HG02981 (cell line): ENCODE data around the gene SART1.

Experiments used
- ATAC-seq: cut with Tn5 transposase; IDR thresholded peaks from one replicate; pipeline ENCODE4 v1.9.1; 2021; ENCODE audit warnings: mild to moderate bottlenecking, moderate library complexity; ENCODE audit not compliant: unreplicated experiment

Gene SART1, protein sequence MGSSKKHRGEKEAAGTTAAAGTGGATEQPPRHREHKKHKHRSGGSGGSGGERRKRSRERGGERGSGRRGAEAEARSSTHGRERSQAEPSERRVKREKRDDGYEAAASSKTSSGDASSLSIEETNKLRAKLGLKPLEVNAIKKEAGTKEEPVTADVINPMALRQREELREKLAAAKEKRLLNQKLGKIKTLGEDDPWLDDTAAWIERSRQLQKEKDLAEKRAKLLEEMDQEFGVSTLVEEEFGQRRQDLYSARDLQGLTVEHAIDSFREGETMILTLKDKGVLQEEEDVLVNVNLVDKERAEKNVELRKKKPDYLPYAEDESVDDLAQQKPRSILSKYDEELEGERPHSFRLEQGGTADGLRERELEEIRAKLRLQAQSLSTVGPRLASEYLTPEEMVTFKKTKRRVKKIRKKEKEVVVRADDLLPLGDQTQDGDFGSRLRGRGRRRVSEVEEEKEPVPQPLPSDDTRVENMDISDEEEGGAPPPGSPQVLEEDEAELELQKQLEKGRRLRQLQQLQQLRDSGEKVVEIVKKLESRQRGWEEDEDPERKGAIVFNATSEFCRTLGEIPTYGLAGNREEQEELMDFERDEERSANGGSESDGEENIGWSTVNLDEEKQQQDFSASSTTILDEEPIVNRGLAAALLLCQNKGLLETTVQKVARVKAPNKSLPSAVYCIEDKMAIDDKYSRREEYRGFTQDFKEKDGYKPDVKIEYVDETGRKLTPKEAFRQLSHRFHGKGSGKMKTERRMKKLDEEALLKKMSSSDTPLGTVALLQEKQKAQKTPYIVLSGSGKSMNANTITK

DNA sequence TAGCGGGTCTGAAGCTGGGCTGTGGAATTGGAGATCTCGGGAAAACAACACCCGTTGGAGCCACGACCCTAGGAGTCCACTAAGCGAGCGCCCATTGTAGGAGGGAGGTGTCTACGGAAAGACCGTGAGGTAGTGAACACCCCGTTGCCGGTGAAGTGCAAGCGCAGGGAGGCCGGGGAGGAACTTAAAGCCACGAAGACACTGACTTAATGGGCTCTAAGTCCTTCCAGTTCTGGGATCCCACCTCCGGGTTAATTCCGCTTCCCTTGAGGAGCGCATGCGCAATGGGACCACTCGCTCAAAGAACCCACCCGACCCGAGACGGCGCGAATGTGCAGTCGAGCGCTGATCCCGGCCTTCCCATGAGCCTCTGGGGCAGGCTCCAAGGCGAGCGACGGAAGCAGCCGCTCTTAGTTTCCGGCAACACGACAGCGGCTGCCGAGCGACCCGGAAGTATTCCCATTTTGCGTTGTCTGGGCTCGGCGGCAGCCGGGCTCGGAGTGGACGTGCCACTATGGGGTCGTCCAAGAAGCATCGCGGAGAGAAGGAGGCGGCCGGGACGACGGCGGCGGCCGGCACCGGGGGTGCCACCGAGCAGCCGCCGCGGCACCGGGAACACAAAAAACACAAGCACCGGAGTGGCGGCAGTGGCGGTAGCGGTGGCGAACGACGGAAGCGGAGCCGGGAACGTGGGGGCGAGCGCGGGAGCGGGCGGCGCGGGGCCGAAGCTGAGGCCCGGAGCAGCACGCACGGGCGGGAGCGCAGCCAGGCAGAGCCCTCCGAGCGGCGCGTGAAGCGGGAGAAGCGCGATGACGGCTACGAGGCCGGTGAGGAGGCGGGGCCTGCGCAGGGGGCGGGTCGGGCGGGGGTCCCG is at the start of gene SART1:
TSS of gene SART1 (plus strand) at position 468 of the 874 bp plus-strand sequence. CDS start at position 515, 47 bp downstream.
- ATAC-seq = peak; percentile 75

DNA sequence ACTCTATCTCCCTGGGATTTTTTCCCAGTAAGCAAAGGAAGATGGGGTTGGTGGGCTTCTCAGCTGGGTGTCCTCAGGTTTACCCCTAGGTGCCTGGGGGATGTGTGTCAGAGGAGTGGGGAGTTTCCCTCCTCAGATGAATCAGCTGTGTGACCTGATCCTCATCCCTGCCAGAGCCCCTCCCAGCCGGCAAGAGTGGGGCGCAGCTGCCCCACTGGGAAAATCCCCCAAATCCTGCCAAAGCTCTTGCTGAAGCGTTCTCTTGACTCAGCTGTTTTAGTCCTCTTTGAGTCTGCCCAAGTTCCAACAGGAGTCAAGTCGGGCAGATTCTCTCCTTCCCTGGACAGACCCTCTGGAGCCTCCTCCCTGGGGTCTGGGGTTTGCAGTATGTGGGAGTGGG is 48.7 kb upstream of the SART1 start:
- no peak for ATAC-seq

DNA sequence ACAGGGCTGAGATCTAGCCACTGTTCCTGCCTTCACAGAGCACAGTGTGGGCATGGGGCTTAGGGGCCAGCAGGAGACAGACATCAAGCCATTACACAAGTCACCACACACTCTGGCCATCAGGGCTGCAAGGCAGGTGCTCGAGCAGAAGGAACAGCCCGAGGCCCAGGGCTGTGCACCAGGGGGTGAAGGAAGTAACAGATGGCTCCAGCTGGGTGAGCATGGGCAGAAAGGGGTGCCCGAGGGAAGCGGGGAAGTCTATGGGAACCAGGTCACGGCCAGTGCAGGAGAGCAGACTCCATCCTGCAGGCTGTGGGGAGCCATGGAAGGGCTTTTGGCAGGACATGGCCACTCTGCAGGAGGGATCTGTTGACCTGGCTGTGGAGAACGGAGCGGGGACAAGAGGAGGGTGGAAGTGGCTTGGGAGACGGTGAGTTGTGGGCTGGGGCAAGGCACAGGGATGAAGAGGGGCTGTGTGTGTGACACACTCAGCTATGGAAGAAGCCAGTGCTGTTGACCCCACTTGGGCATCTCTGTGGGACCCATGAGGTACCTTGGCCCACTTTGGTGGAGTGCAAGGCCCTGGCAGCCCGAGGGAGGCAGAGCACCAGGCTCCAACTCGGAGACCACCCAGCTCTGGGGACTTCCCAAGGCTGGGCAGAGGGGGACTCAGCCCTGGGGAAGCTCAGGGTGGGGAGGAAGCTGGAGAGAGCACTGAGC is 46.3 kb upstream of the SART1 start:
- ATAC-seq = no peak

DNA sequence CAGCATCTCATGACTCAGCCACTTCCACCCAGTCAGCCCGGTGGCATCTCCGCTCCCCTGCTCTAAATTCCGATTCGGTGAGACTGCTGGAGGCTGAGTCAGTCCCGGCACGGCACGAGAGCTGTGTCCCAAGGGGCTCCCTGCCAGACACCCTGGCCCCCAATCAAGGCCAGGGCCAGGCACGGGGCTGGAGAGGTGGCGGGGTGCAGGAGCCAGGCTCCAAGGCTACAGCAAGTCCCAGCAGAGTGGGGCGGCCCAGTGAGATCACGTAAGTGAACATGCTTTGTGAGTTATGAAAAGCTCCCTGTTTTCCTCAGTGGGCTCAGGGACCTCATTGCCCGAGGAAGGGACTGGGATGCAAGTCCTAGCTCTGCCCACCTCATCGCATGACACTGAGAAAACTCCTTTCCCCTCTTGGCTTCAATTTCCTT is 45.7 kb upstream of the SART1 start:
- ATAC-seq = no peak

DNA sequence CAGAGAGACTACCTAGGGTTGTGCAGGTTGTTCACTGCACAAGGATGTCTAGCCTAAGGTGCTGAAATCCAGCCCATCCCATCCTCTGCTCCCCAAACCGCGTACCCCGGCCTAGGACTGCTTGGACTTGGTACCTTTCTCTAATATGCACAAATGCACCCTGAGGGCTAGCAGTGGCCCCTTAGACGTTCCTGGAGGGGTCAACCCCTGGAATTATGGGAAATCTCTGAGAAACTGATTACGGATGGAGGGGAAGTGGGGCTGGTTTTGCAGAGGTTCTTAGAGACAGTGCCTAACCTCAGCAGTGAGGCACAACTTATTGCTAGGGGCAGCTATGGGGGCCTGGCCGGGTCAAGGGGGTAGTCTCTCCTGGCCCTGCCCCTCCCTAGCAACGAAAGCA is 45.1 kb upstream of the SART1 start:
- no peak for ATAC-seq

DNA sequence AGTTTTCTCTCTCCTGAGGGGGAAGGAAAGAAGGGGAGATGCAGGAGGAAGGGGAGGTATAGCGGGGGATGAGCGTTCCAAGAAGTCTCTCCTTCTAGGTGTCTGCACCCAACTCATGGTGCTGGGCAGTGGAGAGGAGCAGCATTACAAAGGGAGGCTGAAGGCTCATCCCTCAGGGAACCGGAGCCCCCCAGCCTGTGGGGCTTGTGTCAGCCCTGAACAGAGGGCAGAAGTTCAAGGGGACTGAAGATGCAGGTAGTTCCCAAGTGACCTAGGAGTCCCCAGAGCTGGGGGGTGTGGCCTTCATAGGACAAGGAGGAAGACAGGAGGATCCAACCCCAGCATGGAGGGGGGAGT is 44.5 kb upstream of the SART1 start:
- ATAC-seq = no peak

DNA sequence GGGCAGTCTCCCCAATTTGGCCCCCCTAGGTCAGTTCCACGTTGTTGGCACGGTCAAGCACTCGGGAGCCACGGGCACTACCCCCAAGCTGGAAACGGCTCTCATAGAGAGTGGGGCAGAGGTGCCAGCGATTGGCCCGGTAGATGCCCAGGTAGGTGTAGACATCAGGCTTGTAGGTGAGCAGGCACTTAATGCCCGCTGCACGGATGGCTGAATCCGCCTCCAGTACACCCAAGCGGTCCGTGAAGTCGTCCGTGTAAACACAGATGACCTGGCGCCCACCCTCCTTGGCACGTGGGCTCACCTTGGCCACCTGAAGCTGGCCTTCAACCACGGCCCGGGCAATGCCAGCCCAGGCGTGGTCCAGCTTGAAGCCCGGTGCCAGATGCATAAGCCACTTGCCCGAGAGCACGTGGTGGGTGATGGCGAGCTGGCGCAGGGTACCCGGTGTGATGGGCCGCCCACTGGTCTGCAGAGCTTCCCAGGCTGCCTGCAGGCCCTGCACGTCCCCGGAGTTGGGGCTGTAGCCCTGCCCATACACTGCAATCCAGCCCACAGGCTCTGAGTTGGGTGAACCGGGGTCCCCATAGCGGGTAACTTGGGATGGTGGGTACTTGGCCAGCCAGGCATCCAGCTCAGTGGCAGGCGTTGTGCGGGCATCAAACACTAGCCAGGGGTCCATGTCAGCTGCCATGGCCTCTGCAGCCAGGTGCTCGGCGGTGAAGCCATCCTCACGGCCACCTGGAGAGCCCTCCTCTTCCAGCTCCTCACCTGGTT is 43.9 kb upstream of the SART1 start:
- no peak for ATAC-seq

DNA sequence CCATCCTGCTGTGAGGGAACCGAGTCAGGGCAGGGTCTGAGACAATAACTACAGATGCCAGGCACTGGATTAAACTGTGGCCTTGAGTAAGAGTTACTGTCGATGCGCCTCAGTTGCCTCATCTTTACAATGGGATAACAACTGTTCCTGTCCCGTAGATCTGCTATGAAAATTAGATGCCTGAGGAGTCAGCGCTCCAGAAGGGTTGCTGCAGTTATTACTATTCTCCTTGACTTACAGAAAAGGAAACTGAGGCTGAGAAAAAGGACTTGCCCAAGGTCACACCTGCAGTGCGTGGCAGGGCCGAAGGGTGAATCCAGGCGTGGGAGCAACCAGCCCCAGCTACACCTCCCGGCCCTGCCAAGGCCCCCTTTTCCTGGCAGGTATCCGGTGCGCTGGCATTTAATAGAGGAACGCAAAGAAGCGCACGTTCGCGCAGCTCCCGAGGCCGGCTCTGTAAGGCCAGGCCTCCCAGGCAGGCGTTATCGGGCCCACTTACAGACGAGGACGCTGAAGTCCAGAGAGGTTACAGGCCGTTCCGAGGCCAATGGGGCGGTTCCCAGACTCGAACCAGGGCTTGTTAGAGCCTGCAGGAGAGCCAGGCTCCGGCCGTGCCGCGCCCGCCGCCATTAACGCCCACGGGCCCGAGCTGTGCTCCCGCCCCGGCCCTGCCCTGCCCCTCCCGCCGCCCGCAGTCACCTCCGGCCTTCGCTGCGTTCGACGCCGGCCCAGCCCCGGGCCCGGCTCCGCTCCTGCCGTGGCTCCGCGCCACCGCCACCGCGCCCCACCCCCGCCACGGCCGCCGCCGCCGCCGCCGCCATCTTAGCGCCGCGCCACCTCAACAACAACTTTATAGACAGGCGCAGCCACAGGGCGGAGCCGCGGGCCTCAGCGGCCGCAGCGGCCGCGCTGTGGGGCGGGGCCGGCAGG is 43.1 kb upstream of the SART1 start, which contains the start of gene C11orf68:
TSS of gene C11orf68 (minus strand) at position 852 of the 930 bp plus-strand sequence. CDS start at position 821, 31 bp downstream.
- ATAC-seq = peak; percentile 55

DNA sequence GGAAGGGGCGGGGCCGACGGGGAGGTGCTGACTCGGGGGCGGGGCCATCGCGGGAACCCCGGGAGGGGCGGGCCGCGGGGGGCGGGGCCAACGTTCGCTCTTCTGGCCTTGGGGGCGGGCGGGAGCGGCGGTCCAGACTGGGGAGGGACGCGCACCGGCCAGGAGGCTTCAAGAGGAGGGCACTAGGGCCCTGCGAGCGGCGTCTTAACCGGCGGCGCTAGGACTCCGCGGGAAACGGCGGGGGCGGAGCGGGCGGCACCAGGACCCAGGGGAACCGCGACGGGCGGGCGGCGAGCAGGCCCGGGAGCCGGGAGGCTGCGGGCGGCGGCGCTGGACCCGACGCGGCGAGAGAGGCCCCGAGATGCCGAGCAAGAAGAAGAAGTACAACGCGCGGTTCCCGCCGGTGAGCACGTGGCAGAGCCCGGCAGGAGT is 42.4 kb upstream of the SART1 start, which contains the start of gene DRAP1:
TSS of gene DRAP1 (plus strand) at position 286 of the 432 bp plus-strand sequence. CDS start at position 362, 76 bp downstream.
- peak; percentile 74 for ATAC-seq

DNA sequence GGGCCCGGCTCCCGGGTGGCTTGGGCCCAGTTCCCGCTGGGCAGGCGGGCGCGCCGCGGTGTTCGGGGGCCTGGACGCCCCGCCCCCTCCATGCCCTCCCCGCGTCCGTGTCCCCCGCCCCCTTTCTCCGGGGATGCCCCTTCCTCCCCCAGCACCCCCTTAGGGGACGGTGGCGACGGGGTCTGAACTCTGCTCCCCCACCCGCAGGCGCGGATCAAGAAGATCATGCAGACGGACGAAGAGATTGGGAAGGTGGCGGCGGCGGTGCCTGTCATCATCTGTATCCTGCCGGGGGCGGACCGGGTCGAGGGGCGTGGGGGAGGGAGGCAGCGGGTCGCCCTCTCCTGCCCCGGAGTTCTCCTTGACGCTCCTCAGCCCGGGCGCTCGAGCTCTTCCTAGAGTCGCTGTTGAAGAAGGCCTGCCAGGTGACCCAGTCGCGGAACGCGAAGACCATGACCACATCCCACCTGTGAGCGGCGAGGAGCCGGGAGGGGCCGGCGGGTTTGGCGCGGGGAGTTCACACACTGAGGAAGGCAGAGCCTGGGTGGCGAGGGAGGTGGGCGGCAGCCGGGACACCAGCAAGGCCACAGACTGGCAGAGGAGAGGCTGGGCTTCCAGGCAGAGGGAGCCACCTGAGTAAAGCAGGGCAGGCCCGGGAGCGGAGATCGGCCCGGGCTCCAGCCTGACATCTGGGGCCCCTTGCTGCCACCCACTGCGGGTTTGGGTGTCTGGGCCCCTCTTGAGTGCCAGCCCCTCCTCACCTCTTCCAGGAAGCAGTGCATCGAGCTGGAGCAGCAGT is 41.8 kb upstream of the SART1 start:
- peak; percentile 33 for ATAC-seq

DNA sequence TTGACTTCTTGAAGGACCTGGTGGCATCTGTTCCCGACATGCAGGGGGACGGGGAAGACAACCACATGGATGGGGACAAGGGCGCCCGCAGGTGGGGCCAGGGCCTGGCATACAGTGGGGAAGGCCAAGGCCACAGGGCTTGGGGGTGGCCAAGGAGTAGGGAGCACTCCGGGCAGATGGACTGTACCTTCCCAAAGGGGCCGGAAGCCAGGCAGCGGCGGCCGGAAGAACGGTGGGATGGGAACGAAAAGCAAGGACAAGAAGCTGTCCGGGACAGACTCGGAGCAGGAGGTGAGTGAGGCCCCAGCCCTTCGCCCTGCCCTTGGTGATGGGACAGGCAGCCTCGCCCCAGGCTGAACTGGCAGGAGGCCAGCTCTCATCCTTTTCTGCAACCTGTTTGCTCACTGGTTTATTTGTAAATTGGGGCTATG is 41.1 kb upstream of the SART1 start:
- no peak for ATAC-seq

DNA sequence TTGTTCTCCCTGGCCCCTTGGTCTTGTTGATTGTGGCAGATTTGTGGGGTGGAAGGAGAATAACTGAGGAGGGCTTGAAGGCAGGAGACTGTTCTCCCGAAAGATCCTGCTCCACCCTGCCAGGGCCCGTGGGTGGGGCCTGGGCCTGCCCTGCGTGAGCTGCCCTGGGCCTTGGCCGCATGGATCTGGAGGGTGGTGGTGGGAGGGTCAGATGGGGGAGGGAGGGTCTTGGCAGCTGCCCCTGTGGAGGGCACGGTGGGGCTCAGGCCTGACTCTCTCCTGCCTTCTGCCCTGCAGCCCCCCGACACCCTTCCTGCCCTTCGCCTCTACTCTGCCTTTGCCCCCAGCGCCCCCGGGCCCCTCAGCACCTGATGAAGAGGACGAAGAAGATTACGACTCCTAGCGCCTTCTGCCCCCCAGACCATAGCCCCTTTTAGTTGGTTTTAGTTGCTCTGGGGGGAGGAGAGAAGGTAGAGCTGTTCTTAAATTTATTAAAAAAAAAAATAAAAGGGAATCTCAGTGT is 40.4 kb upstream of the SART1 start:
- no peak for ATAC-seq

DNA sequence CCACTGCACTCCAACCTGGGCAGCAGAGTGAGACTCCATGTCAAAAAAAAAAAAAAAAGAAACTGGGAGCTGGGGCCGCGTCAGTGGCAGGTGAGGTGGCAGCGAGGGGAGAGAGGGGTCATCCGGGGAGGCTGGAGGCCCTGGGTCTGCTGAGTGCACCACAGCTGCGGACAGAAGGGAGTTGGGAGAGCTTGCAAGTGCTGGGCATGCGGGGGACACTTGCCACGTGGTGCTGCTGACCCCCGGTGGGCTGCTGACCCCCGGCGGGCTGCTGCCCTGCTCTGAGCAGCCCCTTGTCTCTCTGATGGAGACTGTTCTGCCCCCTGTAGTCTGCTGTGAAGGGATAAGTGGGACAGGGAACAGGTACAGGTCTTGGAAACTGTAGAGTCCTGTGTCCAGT is 39.7 kb upstream of the SART1 start:
- no peak for ATAC-seq

DNA sequence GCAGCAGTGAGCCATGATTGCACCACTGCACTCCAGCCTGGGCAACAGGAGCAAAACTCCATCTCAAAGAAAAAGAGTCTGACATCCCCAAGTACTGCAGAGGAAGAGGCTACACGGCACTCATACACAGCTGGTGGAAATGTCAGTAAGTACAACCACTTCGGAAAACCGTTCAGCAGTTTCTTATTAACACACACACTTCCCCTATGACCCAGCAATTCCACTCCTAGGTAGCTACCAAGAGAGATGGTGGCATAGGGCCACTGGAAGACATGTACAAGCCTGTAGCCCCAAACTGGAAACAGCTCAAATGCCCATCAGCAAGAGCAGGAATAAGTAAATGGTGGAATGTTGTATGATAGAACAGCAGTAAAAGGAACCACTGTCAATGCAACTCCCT is 39.0 kb upstream of the SART1 start:
- no peak for ATAC-seq

DNA sequence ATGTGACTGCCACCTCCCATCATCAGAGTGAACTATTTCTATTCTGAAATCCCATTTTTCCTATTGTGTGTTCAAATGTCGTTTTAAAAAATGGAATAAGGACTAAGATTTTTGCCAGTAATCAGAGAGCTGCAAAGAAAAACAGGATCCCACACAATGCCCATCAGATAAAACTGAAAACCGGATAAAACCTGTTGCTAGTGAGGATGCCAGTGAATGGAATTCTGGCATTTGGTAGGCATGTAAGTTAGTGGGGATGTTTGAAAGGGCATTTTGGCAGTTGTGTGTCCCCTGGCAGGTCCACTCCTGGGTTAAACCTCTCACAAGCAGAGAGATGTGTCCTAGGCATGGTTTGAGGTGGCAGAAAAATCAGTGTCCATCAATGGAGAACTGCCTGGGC is 36.1 kb upstream of the SART1 start:
- ATAC-seq = no peak

DNA sequence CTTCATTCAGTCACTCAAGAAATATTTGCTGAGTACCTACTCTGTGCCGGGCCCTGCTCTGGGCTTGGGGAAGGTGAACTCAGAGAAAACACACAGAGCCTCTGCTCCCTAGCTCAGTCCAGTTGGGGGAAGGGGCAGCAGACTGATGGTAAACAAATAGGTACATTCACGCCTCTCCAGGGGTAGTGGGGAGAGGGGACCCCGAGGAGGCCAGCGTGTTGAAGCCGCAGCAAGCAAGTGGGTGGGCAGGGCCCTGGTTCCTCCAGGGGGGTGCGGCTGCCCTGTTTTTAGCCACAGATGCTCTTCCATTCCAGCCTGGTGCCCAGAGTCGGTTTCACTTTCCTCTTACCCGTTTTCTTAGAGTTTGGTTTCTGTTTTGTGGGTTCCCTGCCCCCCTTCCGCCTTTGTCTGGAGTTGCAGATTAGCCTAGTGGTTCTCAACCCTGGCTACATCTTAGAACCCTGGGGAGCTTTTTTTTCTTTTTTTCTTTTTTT is 33.6 kb upstream of the SART1 start:
- peak; percentile 75 for ATAC-seq

DNA sequence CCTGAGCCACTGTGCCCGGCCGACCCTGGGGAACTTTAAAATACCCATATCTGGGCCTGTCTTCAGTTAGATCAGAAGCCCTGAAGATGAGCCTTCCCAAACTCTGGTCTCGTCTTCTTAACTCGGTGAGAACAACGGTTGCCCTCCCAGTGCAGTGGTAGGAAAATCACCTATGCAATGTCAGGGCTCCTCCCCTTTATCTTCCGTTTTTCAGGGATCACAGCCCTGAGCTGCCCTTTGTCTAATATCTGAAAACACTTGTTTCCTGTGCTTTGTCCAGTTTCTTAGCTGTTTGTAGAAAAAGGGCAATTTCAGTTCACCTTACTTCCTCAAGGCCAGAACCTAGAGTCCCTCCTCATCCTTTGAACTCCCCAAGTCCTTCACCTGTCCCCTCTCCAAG is 32.9 kb upstream of the SART1 start:
- ATAC-seq = no peak
